Activated CD4-positive, alpha-beta T cell treated with anti-CD3 and anti-CD28 coated beads, Interleukin-2, Interleukin-4, amounts not matched to agents 100 ng/mL and 50 ng/mL, durations not matched to agents 16 hours and 8 hours (primary cell): ENCODE data around the gene C11orf97.
A peak's percentile ranks its signal among the peaks of the same experiment; 100 is the strongest.
"Not testable (repeated sequence)": the region's sequence is repeated elsewhere in the genome, so short reads cannot be mapped to it uniquely, and the experiment has no call there.

ENCODE experiments used
- DNase-seq: peaks from one replicate; pipeline ENCODE4 v3.0.0-alpha.2; 2020; ENCODE audit warnings: low spot score

Gene C11orf97

DNA sequence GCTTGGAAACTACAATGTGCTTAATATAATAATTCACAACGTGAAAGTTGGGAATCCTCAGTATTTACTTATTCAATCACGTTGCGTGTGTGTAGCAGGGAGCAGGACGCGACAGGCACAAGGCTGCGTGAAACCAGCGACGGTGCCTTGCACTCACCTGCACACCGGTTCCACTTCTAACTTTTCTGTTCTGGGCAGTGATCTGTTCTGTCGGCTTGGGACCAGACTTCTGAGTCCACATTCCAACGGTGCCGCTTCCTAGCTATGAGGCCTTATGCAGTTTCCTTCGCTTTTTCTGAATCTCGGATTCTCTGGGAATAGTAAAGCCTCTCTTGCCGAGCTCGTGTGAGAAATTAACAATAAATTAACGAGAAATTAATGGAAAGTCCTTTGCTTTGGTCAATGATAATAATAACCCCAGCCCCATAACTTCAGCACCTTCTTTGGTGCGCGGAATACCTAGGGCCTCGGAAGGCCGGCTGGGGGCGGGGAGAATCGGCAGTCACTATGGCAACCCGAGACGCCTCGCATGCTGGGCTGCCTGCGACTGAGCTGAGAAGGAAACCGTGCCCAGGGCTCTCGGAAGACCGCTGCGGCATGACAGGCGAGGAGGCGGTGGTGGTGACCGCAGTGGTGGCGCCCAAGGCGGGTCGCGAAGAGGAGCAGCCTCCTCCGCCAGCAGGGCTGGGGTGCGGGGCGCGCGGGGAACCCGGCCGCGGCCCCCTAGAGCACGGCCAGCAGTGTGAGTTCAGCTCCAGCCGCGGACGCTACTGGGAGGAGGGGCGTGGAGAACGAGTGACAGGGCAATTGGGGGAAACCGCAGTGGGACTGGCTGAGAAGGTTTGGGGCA lies at the start of gene C11orf97:
Gene C11orf97 (plus strand): TSS at position 530 of the 850 bp plus-strand sequence. CDS start 68 bp downstream, at position 598.
- DNase-seq, result peak; percentile 42

DNA sequence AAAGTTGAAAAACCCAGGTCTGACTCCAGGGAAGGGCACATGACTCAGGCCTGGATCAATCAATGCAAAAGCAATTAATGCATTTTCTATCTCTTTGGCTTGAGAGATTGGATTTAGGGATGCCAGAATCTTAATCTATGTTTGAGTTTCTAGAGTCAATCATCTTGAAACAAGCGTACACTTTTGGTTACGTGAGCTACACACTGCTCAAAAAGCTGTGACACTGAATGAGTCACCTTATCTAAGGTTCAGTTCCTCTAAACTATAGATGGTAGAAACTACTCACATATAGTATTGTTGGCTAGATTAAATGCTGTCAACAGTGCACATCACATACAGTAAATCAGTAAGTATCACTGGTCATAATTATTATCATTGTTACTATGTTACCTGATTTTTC lies 42.8 kb upstream of the C11orf97 start:
- peak; percentile 45 for DNase-seq

DNA sequence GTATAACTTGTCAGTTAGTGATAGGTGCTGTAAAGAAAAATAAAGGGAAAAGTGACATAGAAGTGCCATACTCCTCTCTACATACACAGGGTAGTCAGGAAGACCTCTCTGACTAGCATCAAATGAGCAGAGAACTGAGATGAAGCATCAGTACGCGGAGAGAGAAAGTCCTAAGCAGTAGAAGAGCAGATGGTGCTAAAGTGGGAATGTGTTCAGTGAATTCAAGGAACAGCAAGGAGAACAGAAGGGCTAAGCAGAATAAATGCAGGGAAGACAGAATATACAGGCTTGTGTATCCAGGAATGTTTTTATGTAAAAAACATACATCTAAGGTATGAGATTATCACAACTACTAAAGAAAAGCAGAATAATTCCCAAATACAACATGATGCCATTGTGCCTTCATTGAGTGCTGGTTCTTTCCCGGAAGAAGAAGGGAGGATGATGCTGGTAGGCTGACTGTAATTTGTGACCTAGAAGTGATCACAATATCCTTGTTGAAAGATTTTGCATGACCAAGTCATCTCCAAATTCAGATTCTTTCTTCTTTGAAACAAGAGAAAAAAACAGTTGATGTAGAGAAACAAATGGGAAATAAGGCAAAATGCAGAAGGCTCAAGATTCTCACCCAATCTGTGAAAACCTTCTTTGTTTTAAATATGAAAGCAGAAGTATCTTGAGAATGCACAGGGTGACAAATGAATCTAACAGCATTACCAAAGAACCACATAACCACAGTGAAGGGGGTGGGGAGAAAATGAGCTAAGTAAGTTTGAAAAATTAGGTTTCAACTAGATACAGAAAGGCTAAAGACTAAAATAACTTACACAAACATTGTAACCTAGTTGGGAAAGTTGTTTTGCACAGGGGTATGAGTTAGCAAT lies 39.1 kb upstream of the C11orf97 start:
- DNase-seq, result peak; percentile 51

DNA sequence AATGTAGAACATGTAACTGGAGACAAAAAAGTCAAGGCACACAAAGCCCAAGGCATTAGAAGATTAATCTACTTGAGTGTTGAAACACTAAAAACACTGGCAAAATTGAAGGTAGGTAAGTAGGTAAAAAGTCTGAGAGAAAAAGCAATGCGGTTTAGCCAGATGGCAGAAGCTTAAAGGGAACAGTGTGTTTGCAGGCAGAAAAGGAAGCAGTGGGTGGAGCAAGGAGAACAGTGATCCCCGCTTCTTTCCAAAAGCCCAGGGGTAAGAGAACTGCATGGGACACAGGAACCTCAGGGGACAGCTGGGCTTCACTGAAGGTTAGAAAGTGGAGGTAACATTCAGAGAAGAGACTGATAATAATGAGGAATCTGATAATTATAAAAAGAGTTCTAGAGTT lies 34.6 kb upstream of the C11orf97 start:
- no peak for DNase-seq

GRCh38 chr11:94481342-94481741 lies 30.9 kb upstream of the C11orf97 start:
- no peak for DNase-seq

DNA sequence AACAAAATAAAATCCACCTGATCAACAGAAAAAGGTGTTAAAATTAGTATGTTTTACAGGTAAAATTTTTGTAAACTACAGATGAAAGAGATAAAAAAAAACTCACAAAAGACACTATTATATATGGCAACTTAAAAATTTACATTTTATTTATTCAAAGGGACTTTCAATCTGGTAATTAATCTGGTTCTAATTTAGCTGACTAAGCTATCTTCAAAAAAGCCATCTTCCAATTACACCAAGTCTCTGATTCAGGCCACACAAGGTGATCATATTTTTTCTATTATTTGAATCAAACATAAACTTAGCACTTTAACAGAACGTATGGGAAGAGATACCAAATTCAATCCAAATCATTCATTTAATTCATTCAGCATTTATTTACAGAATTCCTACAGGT lies 26.2 kb upstream of the C11orf97 start:
- DNase-seq, result no peak

GRCh38 chr11:94493281-94494125 lies 18.8 kb upstream of the C11orf97 start, which contains the start of the genes ANKRD49 and MRE11:
TSS of gene ANKRD49 (plus strand) at chr11:94493984. CDS start at chr11:94496694, 2,710 bp downstream.
TSS of gene MRE11 (minus strand) at chr11:94493844. CDS start at chr11:94492801, 1,043 bp downstream.
- peak; percentile 96 for DNase-seq

DNA sequence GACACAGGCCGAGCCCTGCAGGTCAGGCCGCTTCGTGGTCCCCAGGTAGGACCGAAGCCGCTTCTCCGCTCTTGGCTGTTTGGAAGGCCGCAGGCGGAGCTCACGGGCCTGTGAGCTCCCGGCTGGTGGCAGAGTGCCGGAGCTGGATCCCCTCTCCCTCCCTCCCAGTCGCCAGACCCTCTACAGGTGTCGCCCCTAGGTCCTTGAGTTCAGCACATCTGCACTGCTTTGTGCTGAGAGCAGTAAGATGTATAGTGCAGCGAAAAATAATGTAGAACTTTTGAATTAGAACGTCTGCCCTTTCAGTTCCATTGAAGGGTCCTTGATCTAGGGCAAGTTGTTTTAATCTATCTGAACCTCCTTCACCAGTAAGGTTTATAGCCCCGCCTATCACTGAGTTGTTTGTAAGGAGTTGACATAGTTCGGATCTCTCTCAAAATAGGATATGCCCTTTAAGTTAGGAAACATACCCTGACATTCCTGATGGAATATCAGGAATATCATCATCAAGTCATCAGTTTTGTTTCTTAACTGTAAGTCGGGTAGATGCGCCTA lies 18.1 kb upstream of the C11orf97 start:
- no peak for DNase-seq

GRCh38 chr11:94500181-94500580 lies 12.1 kb upstream of the C11orf97 start:
- no peak for DNase-seq

- DNase-seq, result no peak
These were observed 10.7 kb upstream of the C11orf97 start for GRCh38 chr11:94501522-94501921.

DNA sequence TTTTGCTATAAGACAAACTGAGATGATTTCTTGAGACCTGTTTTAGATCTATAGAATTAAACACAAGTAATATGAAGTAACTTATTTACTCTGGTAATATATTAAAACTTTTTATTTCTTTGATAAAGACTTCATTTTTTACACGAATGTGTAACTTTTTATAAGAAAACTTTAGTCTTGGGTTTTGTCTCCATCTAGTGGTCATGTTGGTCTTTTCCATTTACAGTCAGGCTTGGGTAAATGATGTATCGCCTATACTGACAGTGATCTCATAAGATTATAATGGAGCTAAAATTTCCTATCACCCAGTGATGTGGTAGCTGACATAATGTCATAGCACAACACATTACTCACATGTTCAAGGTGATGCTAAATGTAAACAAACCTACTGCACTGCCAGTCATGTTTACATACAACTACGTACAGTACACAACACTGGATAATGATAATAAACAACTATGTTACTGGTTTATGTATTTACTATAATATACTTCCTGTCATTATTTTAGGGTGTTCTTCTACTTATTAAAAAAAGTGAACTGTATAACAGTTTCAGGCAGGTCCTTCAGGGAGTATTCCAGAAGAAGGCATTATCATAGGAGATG lies 7.5 kb upstream of the C11orf97 start:
- peak; percentile 60 for DNase-seq

DNA sequence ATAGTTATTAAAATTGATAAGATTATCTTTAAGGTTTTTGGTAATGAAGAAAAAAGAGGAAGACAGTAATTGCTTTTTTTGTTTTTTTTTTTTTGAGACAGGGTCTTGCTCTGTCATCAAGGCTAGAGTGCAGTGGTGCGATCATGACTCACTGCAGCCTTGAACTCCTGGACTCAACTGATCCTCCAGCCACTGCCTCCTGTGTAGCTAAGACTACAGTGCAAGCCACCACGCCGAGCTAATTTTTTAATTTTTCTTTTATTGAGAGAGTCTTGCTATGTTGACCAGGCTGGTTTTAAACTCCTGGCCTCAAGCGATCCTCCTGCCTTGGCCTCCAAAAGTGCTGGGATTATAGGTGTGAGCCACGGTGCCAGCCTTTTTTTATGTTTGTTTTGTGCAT lies 5.7 kb upstream of the C11orf97 start:
- not testable (repeated sequence) for DNase-seq

DNA sequence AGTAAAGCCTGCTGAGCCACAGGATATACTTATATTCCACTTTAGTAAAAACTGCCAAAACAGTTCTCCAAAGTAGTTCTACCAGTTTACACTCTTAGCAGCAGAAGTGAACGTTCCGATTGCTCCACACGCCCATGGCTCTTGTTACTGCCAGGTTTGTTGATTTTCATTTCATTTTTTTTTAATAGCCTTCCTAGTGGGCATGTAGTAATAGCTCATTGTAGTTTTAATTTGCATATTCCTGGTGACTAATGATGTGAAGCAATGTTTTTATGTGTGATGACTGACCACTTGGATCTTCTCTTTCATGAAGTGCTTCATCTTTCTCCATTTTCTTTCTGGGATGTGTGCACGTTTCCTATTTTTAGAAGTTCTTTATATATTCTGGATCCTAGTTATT lies 4.8 kb upstream of the C11orf97 start:
- DNase-seq, result no peak

- no peak for DNase-seq
These were observed 830 bp downstream of the C11orf97 start for GRCh38 chr11:94513091-94513490.

- no peak for DNase-seq
These were observed 3.1 kb downstream of the C11orf97 start for GRCh38 chr11:94515398-94515797.

- no peak for DNase-seq
These were observed 4.5 kb downstream of the C11orf97 start for GRCh38 chr11:94516725-94517124.

DNA sequence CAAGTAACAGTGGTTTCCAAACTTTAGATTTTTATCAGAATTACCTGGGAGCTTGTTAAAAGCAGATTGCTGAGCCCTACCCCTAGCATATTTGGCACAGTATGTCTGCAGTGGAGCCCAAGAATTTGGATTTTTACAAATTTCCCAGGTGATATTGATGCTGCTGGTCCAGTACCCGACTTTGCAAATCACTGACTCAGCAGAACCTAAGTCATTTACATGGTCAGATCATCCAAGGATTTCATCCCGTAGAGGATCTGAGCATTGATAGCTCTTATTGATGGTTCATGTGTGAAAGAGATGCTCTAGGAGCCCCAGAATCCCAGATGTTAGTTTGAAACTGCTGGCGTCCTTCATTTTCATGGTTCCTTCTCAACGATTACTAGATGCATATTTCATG lies 6.0 kb downstream of the C11orf97 start:
- no peak for DNase-seq

DNA sequence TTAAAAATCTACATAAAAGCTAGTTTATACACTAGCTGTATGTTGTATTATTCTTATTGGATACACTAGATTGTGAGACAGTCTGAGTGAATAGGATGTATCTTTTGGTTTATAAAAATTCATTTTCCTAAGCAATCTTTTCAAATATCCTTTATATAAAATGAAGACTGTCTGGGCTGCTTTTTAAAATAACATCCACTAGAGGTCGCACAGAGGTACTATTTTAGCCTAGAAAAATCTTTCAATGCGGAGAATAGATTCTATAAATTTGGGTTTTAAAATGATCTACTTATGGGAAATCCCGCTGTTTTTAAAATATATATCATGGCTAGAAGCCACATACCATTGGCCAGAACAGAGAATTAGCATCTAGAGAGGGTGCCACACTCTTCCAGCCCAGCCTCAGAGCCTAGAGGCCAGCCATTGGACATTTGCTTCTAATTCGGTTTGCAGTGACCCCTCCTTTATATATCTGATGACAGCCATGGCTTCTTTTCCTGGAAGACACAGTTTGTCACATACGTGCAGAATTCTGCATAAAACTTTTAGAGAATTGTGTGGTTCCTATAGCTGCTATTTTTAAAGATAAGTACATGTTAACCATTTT lies 7.3 kb downstream of the C11orf97 start:
- peak; percentile 31 for DNase-seq

- no peak for DNase-seq
These were observed 9.4 kb downstream of the C11orf97 start for GRCh38 chr11:94521684-94522083.

DNA sequence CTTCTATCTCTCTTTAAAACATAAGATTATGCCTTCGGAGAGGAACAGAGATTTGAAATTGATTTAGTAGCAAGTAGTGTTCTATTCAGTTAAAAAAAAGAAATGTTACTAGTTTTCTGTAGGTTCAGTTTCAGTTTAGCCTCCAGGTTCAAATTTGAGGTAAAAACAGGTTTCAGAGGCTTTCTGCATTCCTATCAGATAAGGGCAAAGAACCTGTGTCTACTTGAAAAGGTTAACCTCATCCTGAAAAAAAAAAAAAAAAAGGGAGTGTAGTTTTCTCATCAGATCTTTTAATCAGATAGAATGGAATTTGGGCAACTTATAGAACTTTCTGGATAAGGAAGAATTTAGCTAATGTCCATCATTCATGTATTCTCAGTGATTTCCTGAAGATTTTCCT lies 12.1 kb downstream of the C11orf97 start:
- DNase-seq, result no peak
